ENCODE results near the gene VTCN1.
"Not testable (repeated sequence)": the region's sequence is repeated elsewhere in the genome, so short reads cannot be mapped to it uniquely, and the experiment has no call there.

Gene VTCN1

DNA sequence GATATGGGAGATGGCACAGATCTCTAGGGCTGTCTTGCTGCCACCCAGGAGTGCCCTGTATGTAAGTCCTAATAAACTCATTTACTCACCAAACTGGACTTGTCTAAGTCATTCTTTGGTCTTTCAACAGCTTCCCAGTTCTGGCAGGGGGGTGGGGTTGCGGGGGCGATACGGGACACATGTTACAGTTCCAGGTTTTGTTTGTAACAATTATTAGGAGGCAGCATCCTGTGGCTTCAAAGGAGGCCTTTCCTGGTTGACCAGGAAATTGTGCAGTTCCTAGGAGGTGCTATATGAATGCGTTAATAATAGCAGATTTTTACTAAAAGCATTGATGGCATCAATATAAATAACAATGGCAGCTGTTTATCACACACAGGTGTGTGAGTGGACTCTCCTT lies 46.5 kb downstream of the VTCN1 start:
- Histone ChIP-seq H3K27me3 (ENCODE audit: control insufficient read depth, low read length) (0 out of 2 replicates have a peak, but pooled peaks cover 2% of the 10 kb centered on the region), H3F3A (ENCODE audit: control insufficient read depth, insufficient read depth) (no peaks in the 10 kb centered on the region), H3K4me2 (ENCODE audit: low read length) (no peak overlapping the region), H3K9me3 (ENCODE audit: control insufficient read depth, insufficient read depth, low read length) (no peaks in the 10 kb centered on the region), H3K4me3 (ENCODE audit: low read length) (no peak overlapping the region), H3K9me2 (replicated peaks; ENCODE audit: control insufficient read depth, low read length) (no peaks in the 10 kb centered on the region), H3K36me3 (ENCODE audit: control insufficient read depth, low read length) (no peaks in the 10 kb centered on the region), H4K20me1 (ENCODE audit: control insufficient read depth, insufficient read depth, low read depth, low read length) (no peaks in the 10 kb centered on the region), H3K27ac (ENCODE audit: low read depth, low read length) (no peak overlapping the region), H3K79me2 (ENCODE audit: control insufficient read depth, low read length) (no peaks in the 10 kb centered on the region), H3K4me1 (ENCODE audit: control insufficient read depth, low read length) (no peaks in the 10 kb centered on the region)
- TF ChIP-seq, protein P1, sequence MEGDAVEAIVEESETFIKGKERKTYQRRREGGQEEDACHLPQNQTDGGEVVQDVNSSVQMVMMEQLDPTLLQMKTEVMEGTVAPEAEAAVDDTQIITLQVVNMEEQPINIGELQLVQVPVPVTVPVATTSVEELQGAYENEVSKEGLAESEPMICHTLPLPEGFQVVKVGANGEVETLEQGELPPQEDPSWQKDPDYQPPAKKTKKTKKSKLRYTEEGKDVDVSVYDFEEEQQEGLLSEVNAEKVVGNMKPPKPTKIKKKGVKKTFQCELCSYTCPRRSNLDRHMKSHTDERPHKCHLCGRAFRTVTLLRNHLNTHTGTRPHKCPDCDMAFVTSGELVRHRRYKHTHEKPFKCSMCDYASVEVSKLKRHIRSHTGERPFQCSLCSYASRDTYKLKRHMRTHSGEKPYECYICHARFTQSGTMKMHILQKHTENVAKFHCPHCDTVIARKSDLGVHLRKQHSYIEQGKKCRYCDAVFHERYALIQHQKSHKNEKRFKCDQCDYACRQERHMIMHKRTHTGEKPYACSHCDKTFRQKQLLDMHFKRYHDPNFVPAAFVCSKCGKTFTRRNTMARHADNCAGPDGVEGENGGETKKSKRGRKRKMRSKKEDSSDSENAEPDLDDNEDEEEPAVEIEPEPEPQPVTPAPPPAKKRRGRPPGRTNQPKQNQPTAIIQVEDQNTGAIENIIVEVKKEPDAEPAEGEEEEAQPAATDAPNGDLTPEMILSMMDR (IDR thresholded peaks at IDR 0.05; ENCODE audit: low read depth, low read length, poor library complexity, severe bottlenecking): no peak
- TF ChIP-seq EZH2phosphoT487 (IDR thresholded peaks at IDR 0.05; ENCODE audit: borderline replicate concordance, low read length): no peak

DNA sequence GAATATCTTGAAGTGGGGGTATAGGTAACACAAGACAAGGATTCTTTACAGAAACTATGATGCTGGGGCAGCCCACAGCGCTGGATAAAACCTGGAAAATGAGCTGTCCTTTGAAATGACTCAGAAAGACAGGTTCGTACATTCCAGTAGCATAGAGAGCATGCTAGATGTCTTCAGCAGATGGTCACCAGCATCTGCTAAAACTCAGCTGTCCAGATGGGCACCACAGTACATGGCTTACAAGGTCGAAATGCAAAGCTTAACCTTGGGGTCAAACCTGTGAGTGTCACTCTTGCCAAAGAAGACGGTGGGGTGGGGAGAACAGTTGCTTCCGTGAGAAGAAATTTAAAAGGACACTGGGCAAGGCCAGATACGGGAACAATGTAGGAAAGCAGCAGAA lies 47.9 kb downstream of the VTCN1 start:
- H3F3A ChIP-seq (ENCODE audit: control insufficient read depth, insufficient read depth): no peaks in the 10 kb centered on the region
- no peaks in the 10 kb centered on the region for H4K20me1 ChIP-seq (ENCODE audit: control insufficient read depth, insufficient read depth, low read depth, low read length)
- TF ChIP-seq, protein P1 (IDR thresholded peaks at IDR 0.05; ENCODE audit: low read depth, low read length, poor library complexity, severe bottlenecking): no peak
- TF ChIP-seq EZH2phosphoT487 (IDR thresholded peaks at IDR 0.05; ENCODE audit: borderline replicate concordance, low read length): no peak
- no peak overlapping the region for H3K4me3 ChIP-seq (ENCODE audit: low read length)
- no peak overlapping the region for H3K27ac ChIP-seq (ENCODE audit: low read depth, low read length)
- no peaks in the 10 kb centered on the region for H3K9me2 ChIP-seq (replicated peaks; ENCODE audit: control insufficient read depth, low read length)
- no peaks in the 10 kb centered on the region for H3K36me3 ChIP-seq (ENCODE audit: control insufficient read depth, low read length)
- no peak overlapping the region for H3K4me2 ChIP-seq (ENCODE audit: low read length)
- no peaks in the 10 kb centered on the region for H3K79me2 ChIP-seq (ENCODE audit: control insufficient read depth, low read length)
- H3K9me3 ChIP-seq (ENCODE audit: control insufficient read depth, insufficient read depth, low read length): no peaks in the 10 kb centered on the region
- no peaks in the 10 kb centered on the region for H3K4me1 ChIP-seq (ENCODE audit: control insufficient read depth, low read length)
- H3K27me3 ChIP-seq (ENCODE audit: control insufficient read depth, low read length): 0 out of 2 replicates have a peak, but pooled peaks cover 2% of the 10 kb centered on the region

DNA sequence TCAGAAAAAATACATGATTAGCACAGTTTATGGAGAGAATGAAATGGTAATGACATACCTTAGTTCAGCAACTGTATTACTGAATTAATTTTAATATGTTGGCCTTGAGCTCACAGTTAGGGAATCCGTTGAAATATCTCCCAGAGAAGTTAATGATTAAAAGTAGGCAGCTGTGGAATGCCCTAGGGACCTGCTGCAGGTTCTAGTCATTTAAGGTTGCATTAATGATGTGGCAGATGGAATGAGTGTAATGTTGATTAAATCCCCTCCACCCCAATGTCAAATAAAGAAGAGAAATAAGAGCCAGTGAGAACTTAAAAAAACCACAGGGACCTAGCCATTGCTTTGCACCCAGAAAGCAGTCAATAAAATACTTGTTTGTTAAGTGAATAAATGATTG lies 48.8 kb downstream of the VTCN1 start:
- no peak overlapping the region for H3K4me3 ChIP-seq (ENCODE audit: low read length)
- H3K27ac ChIP-seq (ENCODE audit: low read depth, low read length): no peak overlapping the region
- no peaks in the 10 kb centered on the region for H4K20me1 ChIP-seq (ENCODE audit: control insufficient read depth, insufficient read depth, low read depth, low read length)
- H3K9me3 ChIP-seq (ENCODE audit: control insufficient read depth, insufficient read depth, low read length): no peaks in the 10 kb centered on the region
- no peak for TF ChIP-seq EZH2phosphoT487 (IDR thresholded peaks at IDR 0.05; ENCODE audit: borderline replicate concordance, low read length)
- TF ChIP-seq, protein P1 (IDR thresholded peaks at IDR 0.05; ENCODE audit: low read depth, low read length, poor library complexity, severe bottlenecking): no peak
- H3K4me1 ChIP-seq (ENCODE audit: control insufficient read depth, low read length): no peaks in the 10 kb centered on the region
- H3K27me3 ChIP-seq (ENCODE audit: control insufficient read depth, low read length): 0 out of 2 replicates have a peak, but pooled peaks cover 2% of the 10 kb centered on the region
- no peaks in the 10 kb centered on the region for H3K36me3 ChIP-seq (ENCODE audit: control insufficient read depth, low read length)
- H3K4me2 ChIP-seq (ENCODE audit: low read length): no peak overlapping the region
- H3F3A ChIP-seq (ENCODE audit: control insufficient read depth, insufficient read depth): no peaks in the 10 kb centered on the region
- H3K9me2 ChIP-seq (replicated peaks; ENCODE audit: control insufficient read depth, low read length): no peaks in the 10 kb centered on the region
- no peaks in the 10 kb centered on the region for H3K79me2 ChIP-seq (ENCODE audit: control insufficient read depth, low read length)

DNA sequence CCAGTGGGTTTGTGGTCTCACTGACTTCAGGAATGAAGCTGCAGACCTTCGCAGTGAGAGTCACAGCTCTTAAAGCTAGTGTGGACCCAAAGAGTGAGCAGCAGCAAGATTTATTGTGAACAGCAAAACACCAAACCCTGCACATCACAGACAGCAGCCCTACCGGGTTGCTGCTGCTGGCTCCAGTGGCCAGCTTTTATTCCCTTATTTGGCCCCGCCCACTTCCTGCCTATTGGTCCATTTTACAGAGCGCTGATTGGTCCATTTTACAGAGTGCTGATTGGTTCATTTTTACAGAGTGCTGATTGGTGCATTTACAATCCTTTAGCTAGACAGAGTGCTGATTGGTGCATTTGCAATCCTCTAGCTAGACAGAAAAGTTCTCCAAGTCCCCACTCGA lies 59.4 kb downstream of the VTCN1 start:
- H3K36me3 ChIP-seq (ENCODE audit: control insufficient read depth, low read length); H3K4me3 ChIP-seq (ENCODE audit: low read length); H3K9me3 ChIP-seq (ENCODE audit: control insufficient read depth, insufficient read depth, low read length); H3K79me2 ChIP-seq (ENCODE audit: control insufficient read depth, low read length); H3K4me1 ChIP-seq (ENCODE audit: control insufficient read depth, low read length); H4K20me1 ChIP-seq (ENCODE audit: control insufficient read depth, insufficient read depth, low read depth, low read length); H3F3A ChIP-seq (ENCODE audit: control insufficient read depth, insufficient read depth); H3K27ac ChIP-seq (ENCODE audit: low read depth, low read length); H3K9me2 ChIP-seq (replicated peaks; ENCODE audit: control insufficient read depth, low read length); H3K4me2 ChIP-seq (ENCODE audit: low read length): not testable (repeated sequence)
- H3K27me3 ChIP-seq (ENCODE audit: control insufficient read depth, low read length): peaks cover 16% of the 10 kb centered on the region

All from DOHH2 (cell line).